Hematopoietic multipotent progenitor cell (in vitro differentiated cells): Measurements from ENCODE around the gene GDF15. TPM values are rescaled to one million over a fixed set of nuclear protein-coding genes. Genes with fewer than 3 reads are reported as not detected.

ENCODE experiments used
- DNase-seq, 3 donors: peaks; one replicate each; pipeline ENCODE4 v3.0.0-alpha.2; 2011 to 2015; ENCODE audit warnings: low read depth in 2 of 3, low spot score in 2 of 3
- total RNA-seq: library from RNA; depleted of rRNA; stranded (reverse); fragments of >200 nt; gene quantifications from one replicate; pipeline ENCODE4 v1.2.3, GENCODE V29; 2012

GDF15 gene
- total RNA-seq, 1 donor: 0.27 TPM

- DNase-seq: peak in 2 of 3 donors; percentile 44 to 52
Observed at GRCh38 chr19:18417250-18418028, 31.5 kb downstream of the GDF15 start.

GRCh38 chr19:18418029-18418482 lies 32.1 kb downstream of the GDF15 start:
- DNase-seq: no peak

GRCh38 chr19:18418483-18419194 lies 32.7 kb downstream of the GDF15 start:
- DNase-seq: no peak

GRCh38 chr19:18419195-18419698 lies 33.3 kb downstream of the GDF15 start, which contains the start of gene SSBP4:
TSS of gene SSBP4 (plus strand) at chr19:18419398. CDS start at chr19:18419649, 251 bp downstream.
- peak in 2 of 3 donors; percentile 79 to 84 for DNase-seq

GRCh38 chr19:18419699-18420460 lies 33.9 kb downstream of the GDF15 start:
- peak in 1 of 3 donors; percentile 60 for DNase-seq

- DNase-seq: no peak
Observed at GRCh38 chr19:18420930-18421329, 35.0 kb downstream of the GDF15 start.

DNA sequence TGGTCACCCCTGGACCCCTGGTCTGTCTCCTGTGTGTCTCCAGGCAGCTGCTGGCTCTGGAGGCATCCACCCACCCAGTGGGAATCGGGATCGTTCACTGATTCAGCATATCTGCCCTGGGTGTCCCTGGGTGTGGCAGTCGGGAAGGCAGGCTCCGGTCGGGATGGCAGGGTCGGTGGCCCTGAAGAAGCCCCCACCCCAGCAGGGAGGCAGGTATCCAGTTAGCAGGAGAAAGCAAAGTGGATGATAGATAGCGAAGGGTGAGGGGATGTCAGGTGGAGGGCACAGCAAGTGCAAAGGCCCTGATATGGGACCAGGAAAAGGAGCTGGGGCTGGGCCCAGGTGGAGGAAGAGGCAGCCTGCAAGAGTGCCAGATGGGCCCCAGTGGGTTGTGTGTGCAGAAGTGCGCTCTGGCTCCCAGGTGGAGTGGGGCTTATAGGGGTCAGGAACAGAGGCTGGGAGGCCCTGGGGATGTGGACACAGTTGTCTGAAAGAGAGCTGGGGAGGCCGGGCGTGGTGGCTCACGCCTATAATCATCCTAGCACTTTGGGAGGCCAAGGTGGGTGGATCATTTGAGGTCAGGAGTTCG lies 35.5 kb downstream of the GDF15 start:
- DNase-seq: no peak

- no peak for DNase-seq
Observed at GRCh38 chr19:18422530-18423191, 36.7 kb downstream of the GDF15 start.

DNA sequence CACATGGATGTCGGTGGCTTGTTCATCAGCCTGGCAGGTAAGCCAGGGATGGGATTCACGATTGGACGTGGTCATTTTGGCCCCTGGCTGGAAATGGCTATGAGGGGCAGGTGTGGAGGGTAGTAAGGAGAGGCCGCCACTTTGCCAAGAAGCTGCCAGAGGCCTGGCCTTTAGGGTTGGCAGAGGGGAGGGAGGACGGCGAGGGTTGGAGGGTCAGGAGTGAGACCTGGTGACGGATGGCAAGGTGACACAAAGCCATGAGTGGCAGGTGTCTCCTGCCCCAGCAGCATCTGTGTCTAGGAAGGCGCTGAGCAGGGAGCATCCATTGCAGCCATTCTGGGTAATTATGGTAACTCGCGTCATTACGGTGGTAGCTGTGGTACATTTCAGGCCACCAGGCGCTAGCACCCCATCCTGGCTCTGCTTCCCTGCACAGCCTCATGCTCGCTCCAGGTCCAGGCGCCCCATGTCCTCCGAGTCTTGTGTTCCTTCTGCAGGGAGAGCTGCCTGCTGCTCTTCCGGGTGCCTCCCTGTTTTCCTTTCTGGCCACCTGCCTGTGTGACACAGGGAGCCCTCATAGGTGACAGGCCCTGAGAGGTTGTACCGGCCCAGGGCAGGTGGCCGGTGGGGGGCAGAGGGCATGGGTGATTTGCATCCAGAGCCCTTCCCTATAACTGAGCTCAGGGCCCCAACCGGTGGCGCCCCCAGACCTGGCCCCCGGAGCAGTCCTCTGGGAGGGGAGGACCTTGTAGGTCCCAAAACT lies 37.5 kb downstream of the GDF15 start:
- no peak for DNase-seq

GRCh38 chr19:18424122-18424889 lies 38.3 kb downstream of the GDF15 start:
- no peak for DNase-seq

DNA sequence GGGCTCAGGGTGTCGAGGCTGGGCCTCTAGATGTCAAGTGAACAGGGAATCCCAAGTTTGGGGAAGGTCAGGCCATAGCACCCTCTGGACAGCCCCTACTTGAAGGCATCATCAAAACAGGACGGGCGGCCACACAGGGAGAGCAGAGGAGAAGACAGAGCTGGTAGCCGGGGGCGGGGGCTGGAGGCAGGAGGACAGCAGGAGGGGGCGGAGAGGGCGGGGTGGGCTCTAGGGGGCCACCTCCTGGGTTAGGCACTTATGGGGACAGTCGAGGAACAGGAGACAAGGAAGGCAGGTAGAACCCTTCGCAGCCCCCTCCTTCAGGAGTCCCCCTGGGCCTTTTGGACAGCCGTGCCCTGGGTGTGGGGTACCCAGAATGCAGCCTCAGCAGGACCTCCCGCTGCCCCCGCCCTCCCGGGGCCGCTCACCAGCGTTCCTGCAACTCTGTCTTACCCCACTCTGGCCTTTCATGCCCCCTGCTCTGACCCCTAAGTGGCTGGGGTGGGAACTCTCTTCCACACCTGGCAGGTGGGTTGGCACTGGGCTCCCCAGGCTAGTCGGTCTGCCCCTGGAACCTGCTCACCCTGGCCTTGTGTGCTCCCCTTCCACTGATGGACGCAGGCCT lies 39.0 kb downstream of the GDF15 start:
- no peak for DNase-seq

DNA sequence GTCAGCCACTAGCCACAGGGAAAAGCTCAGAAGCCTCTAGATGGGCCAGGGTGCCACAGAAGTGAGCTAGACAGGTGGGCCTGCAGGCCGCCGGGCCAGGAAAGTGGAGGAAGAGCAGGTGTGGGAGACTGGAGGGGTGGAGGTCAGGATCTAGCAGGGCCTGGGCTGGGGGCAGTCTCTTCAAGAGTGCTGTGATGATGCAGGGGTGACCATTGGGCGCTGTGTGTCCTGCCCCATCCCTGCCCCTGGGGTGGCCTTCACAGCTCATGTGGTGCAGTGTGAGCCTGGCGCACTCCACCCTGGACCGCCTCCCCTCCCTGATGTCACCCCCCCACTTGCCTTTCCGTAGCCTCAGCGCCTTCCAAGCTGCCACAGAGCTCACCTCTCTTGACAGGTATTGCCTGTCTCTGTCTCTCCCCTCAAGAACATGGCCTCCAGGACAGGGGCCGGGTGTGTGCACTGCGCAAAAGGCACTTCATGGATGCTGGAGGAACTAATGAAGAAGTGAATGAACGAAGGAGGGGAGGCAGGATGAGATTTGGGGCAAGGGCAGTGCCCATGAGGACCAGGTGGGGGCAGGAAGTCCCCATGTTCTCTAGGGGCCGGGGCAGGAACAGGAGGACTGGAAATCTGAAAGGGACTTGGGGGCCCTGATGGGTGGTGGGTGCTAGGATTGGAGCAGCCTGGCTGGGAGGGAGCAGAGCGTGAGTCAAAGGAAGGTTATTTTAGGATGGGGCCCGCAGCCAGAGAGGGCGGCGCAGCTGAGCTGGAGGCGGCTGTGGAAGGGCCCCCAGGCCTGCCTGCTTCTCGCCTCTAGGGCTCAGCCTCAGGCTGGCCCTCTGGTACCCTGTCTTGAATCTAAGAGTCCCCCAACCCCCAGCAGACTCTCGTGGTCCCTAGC lies 39.8 kb downstream of the GDF15 start:
- no peak for DNase-seq

GRCh38 chr19:18426416-18426767 lies 40.4 kb downstream of the GDF15 start:
- DNase-seq: no peak

DNA sequence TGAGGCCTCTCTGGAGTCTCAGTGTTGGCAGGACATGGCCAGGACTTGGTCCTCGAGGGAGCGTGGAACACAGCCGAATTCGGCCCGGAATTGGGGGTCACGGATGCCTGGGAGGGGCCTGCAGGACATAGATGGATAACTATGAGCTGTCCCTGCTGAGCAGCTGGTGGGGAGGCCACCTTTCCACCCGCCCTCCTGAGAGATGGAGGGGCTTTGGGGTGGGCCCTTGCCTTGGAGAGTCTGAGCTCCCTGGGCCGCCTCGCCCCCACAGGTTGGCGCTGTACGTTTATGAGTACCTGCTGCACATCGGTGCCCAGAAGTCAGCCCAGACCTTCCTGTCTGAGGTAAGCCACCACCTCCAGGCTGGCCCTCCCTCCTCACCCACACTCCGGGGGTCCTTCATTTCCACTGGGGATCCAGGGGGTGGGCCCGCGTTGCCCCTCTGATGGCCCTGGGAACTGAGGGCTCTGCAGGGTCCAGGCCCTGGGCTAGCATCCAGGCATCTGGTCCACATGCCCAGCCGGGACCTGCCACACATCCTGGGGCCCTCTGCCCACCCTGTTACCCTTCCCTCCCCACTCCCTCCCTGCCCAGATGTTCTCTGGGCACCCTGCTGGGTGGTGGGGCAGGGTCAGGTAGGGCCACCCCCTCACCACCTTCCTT lies 41.3 kb downstream of the GDF15 start:
- DNase-seq: no peak

- DNase-seq: no peak
Observed at GRCh38 chr19:18427743-18428113, 41.8 kb downstream of the GDF15 start.

DNA sequence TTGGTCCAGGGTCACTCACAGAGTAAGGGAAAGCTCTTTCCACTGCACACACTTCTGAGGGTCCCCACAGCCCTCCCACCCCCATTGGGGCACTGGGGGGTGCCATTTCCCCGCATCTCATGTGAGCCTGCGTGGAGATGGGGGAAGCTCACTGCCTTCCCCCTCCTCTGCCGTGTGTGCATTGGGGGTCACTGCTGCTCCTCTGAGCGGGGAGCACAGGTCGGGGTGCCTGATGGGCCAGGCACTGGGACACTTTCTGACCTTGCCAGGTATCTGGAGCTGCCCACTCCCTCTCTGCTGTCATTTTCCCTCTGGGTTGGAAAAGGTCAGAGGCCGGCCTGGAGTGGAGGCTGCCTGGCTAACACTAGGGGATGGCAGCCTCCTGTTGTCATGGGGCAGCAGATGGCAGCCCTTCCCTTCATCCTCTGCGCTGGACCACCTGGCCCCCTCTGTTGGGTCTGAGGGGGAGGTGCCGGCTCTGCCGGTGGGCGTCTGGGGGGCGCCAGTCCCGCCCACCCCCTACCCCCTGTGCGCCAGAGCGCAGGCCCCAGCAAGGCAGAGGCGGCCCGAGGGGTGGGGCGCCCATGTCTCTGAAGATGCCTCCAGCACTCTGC lies 42.3 kb downstream of the GDF15 start:
- no peak for DNase-seq
